ENCODE measurements around the gene DNAH14. TPM values are rescaled to one million over a fixed set of nuclear protein-coding genes. Genes with fewer than 3 reads are reported as not detected.
A peak's percentile ranks its signal among the peaks of the same experiment; 100 is the strongest.

Gene DNAH14
- total and polyA plus RNA-seq, 2 donors (not counting 3 experiments of a cell fraction or from before 2014, with no cell fraction given), result 1.5 to 7.1 TPM

DNA sequence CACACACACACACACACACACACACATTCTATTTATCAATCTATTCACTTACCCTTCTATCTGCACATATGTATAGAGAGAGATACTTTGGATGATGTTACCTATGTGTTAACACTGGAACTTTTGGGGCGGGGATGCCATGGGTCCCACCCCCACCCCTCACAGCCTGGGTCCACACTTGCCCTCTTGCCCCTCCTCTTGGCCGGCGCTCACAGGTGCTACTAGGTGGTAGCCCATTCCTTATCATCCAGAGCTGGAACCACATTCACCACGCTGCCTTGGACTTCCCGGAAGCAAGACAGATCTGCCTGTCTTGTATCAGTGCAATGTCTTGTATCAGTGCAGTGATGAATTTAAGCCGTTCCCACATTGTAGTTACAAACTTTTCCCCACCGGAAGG is 413.2 kb downstream of the DNAH14 start:
- ChIA-PET CTCF (interaction anchor here (0.9 to 1.9 kb wide), 9 partner anchors 10 to 420 kb away, joined by 3 to 55 read pairs (median 5); no protein-coding TSS in a partner anchor), POLR2A (interaction anchor here (0.6 kb wide), 1 partner anchor 17 kb away, joined by 3 read pairs; no protein-coding TSS in a partner anchor)
- no peak overlapping the region for H3K4me2 ChIP-seq (ENCODE audit: insufficient read depth, low read length)
- no peaks in the 10 kb centered on the region for H3K9me3 ChIP-seq (replicated peaks; ENCODE audit: control insufficient read depth, insufficient read depth, low read length)
- no peaks in the 10 kb centered on the region for H3K27me3 ChIP-seq (ENCODE audit: control insufficient read depth in 2 of 2, insufficient read depth in 2 of 2, low read length in 2 of 2)
- H3K27ac ChIP-seq (ENCODE audit: insufficient read depth, low read depth, low read length), result no peak overlapping the region
- dilution Hi-C loops (cut with MboI; ENCODE audit: extremely low pct_ligation_motif_present, low sequenced_read_pairs), result no loop called here
- no peak overlapping the region for H3K4me3 ChIP-seq (replicated peaks in 1 of 3; ENCODE audit: insufficient read depth in 1 of 3, low read depth in 1 of 3, low read length in 3 of 3)
- H3K36me3 ChIP-seq (ENCODE audit: control insufficient read depth in 2 of 2, extremely low read depth in 1 of 2, insufficient read depth in 2 of 2, low read length in 2 of 2), result no peaks in the 10 kb centered on the region
- FAIRE-seq, result no peak
- H2AFZ ChIP-seq (ENCODE audit: low read depth, low read length), result no peak overlapping the region
- no peaks in the 10 kb centered on the region for H3K79me2 ChIP-seq (ENCODE audit: control insufficient read depth, insufficient read depth, low read length)
- H4K20me1 ChIP-seq (replicated peaks; ENCODE audit: control insufficient read depth, extremely low read depth, insufficient read depth, low read length), result no peaks in the 10 kb centered on the region
- H3K9me1 ChIP-seq (replicated peaks; ENCODE audit: control insufficient read depth, extremely low read depth, insufficient read depth, low read length), result no peaks in the 10 kb centered on the region
- no peak overlapping the region for H3K9ac ChIP-seq (replicated peaks; ENCODE audit: extremely low read depth, insufficient read depth, low read length)
- H3K4me1 ChIP-seq (ENCODE audit: control insufficient read depth, extremely low read depth, insufficient read depth, low read length), result no peaks in the 10 kb centered on the region
- intact Hi-C loops (cut with micrococcal nuclease), result loop anchor here (1.0 kb wide), 1 partner anchor 23 kb away; no protein-coding TSS in a partner anchor
- TF ChIP-seq, protein P1, sequence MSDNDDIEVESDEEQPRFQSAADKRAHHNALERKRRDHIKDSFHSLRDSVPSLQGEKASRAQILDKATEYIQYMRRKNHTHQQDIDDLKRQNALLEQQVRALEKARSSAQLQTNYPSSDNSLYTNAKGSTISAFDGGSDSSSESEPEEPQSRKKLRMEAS (IDR thresholded peaks at IDR 0.05; ENCODE audit: insufficient read depth, insufficient read length), result no peak
- TF ChIP-seq POLR2A (IDR thresholded peaks at IDR 0.05; ENCODE audit: low read depth, low read length), result no peak
- TF ChIP-seq, protein P2, sequence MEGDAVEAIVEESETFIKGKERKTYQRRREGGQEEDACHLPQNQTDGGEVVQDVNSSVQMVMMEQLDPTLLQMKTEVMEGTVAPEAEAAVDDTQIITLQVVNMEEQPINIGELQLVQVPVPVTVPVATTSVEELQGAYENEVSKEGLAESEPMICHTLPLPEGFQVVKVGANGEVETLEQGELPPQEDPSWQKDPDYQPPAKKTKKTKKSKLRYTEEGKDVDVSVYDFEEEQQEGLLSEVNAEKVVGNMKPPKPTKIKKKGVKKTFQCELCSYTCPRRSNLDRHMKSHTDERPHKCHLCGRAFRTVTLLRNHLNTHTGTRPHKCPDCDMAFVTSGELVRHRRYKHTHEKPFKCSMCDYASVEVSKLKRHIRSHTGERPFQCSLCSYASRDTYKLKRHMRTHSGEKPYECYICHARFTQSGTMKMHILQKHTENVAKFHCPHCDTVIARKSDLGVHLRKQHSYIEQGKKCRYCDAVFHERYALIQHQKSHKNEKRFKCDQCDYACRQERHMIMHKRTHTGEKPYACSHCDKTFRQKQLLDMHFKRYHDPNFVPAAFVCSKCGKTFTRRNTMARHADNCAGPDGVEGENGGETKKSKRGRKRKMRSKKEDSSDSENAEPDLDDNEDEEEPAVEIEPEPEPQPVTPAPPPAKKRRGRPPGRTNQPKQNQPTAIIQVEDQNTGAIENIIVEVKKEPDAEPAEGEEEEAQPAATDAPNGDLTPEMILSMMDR (IDR thresholded peaks at IDR 0.05; ENCODE audit: extremely low read depth in 1 of 2, insufficient read depth in 1 of 2, low read depth in 1 of 2, low read length in 2 of 2), result no peak
- DNase-seq (ENCODE audit: low read depth, low spot score), result no peak
- BruUV-seq (replicated peaks), result no TSS peak

DNA sequence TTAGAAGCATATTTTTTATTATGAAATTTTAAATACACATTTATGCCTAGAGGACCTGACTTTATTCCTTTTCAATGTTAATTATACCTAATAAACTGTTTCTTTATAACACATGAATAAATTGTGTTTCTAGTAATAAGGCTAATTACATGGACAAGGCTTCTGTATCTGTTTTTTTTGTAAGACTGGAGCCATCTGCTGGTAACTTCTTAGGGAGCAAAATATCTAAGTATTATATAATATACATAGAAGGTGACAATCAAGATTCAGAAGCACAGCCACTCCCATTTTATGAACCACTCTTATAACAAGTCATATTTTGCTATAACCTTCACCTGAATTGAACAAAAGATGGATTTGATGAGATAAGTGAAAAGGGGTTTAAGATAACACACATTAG is 414.1 kb downstream of the DNAH14 start:
- dilution Hi-C loops (cut with MboI; ENCODE audit: extremely low pct_ligation_motif_present, low sequenced_read_pairs) (no loop called here), intact Hi-C loops (cut with micrococcal nuclease) (loop anchor here (1.0 kb wide), 1 partner anchor 24 kb away; no protein-coding TSS in a partner anchor)
- peak; percentile 27 for DNase-seq (ENCODE audit: low read depth, low spot score)
- no peak overlapping the region for H3K9ac ChIP-seq (replicated peaks; ENCODE audit: extremely low read depth, insufficient read depth, low read length)
- H3K27me3 ChIP-seq (ENCODE audit: control insufficient read depth in 2 of 2, insufficient read depth in 2 of 2, low read length in 2 of 2), result no peaks in the 10 kb centered on the region
- no peaks in the 10 kb centered on the region for H3K9me1 ChIP-seq (replicated peaks; ENCODE audit: control insufficient read depth, extremely low read depth, insufficient read depth, low read length)
- no peaks in the 10 kb centered on the region for H3K4me1 ChIP-seq (ENCODE audit: control insufficient read depth, extremely low read depth, insufficient read depth, low read length)
- TF ChIP-seq JUN (IDR thresholded peaks at IDR 0.05; ENCODE audit: borderline replicate concordance, insufficient read depth, insufficient read length, low read depth) (no peak), EZH2 (IDR thresholded peaks at IDR 0.05; ENCODE audit: borderline replicate concordance, low read depth, low read length, severe bottlenecking) (no peak), POLR2AphosphoS5 (IDR thresholded peaks at IDR 0.05; ENCODE audit: insufficient read depth, low read depth, low read length) (no peak), POLR2A (IDR thresholded peaks at IDR 0.05; ENCODE audit: low read depth, low read length) (no peak), FOS (IDR thresholded peaks at IDR 0.05; ENCODE audit: borderline replicate concordance, insufficient read depth, low read length) (no peak), MYC (IDR thresholded peaks at IDR 0.05; ENCODE audit: low read depth, low read length) (no peak), GATA2 (IDR thresholded peaks at IDR 0.05; ENCODE audit: insufficient read depth, insufficient read length, low read depth, low read length) (no peak)
- TF ChIP-seq, protein P1 (IDR thresholded peaks at IDR 0.05; ENCODE audit: insufficient read depth, insufficient read length), result no peak
- TF ChIP-seq, protein P2 (IDR thresholded peaks at IDR 0.05; ENCODE audit: extremely low read depth in 1 of 2, insufficient read depth in 1 of 2, low read depth in 1 of 2, low read length in 2 of 2), result no peak
- H3K79me2 ChIP-seq (ENCODE audit: control insufficient read depth, insufficient read depth, low read length), result no peaks in the 10 kb centered on the region
- H3K9me3 ChIP-seq (replicated peaks; ENCODE audit: control insufficient read depth, insufficient read depth, low read length), result no peaks in the 10 kb centered on the region
- CTCF ChIA-PET, result interaction anchor here (0.9 to 1.2 kb wide), 8 partner anchors 11 to 421 kb away, joined by 3 to 55 read pairs (median 4); no protein-coding TSS in a partner anchor
- H3K4me3 ChIP-seq (replicated peaks in 1 of 3; ENCODE audit: insufficient read depth in 1 of 3, low read depth in 1 of 3, low read length in 3 of 3), result no peak overlapping the region
- POLR2A ChIA-PET, result interaction anchor here (0.6 kb wide), 1 partner anchor 18 kb away, joined by 3 read pairs; no protein-coding TSS in a partner anchor
- H4K20me1 ChIP-seq (replicated peaks; ENCODE audit: control insufficient read depth, extremely low read depth, insufficient read depth, low read length), result no peaks in the 10 kb centered on the region
- no peak for FAIRE-seq
- H3K27ac ChIP-seq (ENCODE audit: insufficient read depth, low read depth, low read length), result no peak overlapping the region
- H3K4me2 ChIP-seq (ENCODE audit: insufficient read depth, low read length), result no peak overlapping the region
- H2AFZ ChIP-seq (ENCODE audit: low read depth, low read length), result no peak overlapping the region
- BruUV-seq (replicated peaks), result no TSS peak
- H3K36me3 ChIP-seq (ENCODE audit: control insufficient read depth in 2 of 2, extremely low read depth in 1 of 2, insufficient read depth in 2 of 2, low read length in 2 of 2), result no peaks in the 10 kb centered on the region

Measured in endothelial cell of umbilical vein (primary cell).